HepG2 (cell line): ENCODE results near the gene SGTB. TPM values are rescaled to one million over a fixed set of nuclear protein-coding genes. Genes with fewer than 3 reads are reported as not detected.

ENCODE experiments used
- CBX2 ChIP-seq, 2 experiments: fragments of 200-600 bp in 1 of 2; sonication (generic); formaldehyde crosslinking in 1 of 2; IDR thresholded peaks; 2 replicates each; pipeline versions ENCODE4 v1.7.0 to v1.8.1; 2018 to 2022; ENCODE audit warnings: low read depth in 2 of 2, low read length in 1 of 2, mild to moderate bottlenecking in 1 of 2, missing genetic modification reagents in 1 of 2
- CSRNP1 ChIP-seq: sonication (generic); formaldehyde crosslinking; IDR thresholded peaks from 2 replicates; pipeline ENCODE4 v1.8.1; 2023; ENCODE audit warnings: mild to moderate bottlenecking, missing genetic modification reagents
- DPF2 ChIP-seq: sonication (generic); formaldehyde crosslinking; IDR thresholded peaks from 2 replicates; pipeline ENCODE4 v1.4.0; 2020; ENCODE audit warnings: mild to moderate bottlenecking, low read depth, missing genetic modification reagents, borderline replicate concordance
- E2F2 ChIP-seq: sonication (generic); formaldehyde crosslinking; IDR thresholded peaks from 2 replicates; pipeline ENCODE4 v1.4.0; 2020; ENCODE audit warnings: missing genetic modification reagents, borderline replicate concordance
- ELF1 ChIP-seq: sonication (generic); formaldehyde crosslinking; IDR thresholded peaks from 2 replicates; pipeline ENCODE4 v1.4.0; 2020; ENCODE audit warnings: missing genetic modification reagents
- GATAD1 ChIP-seq: IDR thresholded peaks from 2 replicates; pipeline ENCODE4 v1.6.1; 2016; ENCODE audit warnings: missing genetic modification reagents, missing compliant biosample characterization
- HDAC2 ChIP-seq: sonication (generic); formaldehyde crosslinking; IDR thresholded peaks from 2 replicates; pipeline ENCODE4 v1.4.0; 2020; ENCODE audit warnings: missing genetic modification reagents
- MAFK ChIP-seq, 2 experiments: IDR thresholded peaks in 1 of 2; conservative IDR thresholded peaks in 1 of 2; 2 replicates each; pipeline ENCODE4 v1.6.1; 2011; ENCODE audit warnings: improper control_type of control experiment in 2 of 2, low read length in 2 of 2
- MIER3 ChIP-seq: IDR thresholded peaks from 2 replicates; pipeline ENCODE4 v1.6.1; 2016; ENCODE audit warnings: missing compliant biosample characterization, borderline replicate concordance
- MNT ChIP-seq: fragments of 450-650 bp; IDR thresholded peaks from 2 replicates; pipeline ENCODE4 v1.6.1; 2016
- MXD3 ChIP-seq: IDR thresholded peaks from 2 replicates; pipeline ENCODE4 v1.6.1; 2016; ENCODE audit warnings: mild to moderate bottlenecking, missing biosample characterization, missing genetic modification reagents
- NFATC3 ChIP-seq: sonication (generic); formaldehyde crosslinking; IDR thresholded peaks from 2 replicates; pipeline ENCODE4 v1.5.1; 2020; ENCODE audit warnings: mild to moderate bottlenecking, missing genetic modification reagents
- PTBP1 ChIP-seq: fragments of 200-400 bp; formaldehyde crosslinking; IDR thresholded peaks from 2 replicates; pipeline ENCODE4 v1.6.1; 2018; ENCODE audit warnings: low read length, low read depth; ENCODE audit not compliant: poor library complexity, severe bottlenecking
- SIX1 ChIP-seq: sonication (generic); formaldehyde crosslinking; IDR thresholded peaks from 2 replicates; pipeline ENCODE4 v1.4.0; 2020; ENCODE audit warnings: missing genetic modification reagents, borderline replicate concordance
- SMARCC2 ChIP-seq: fragments of 450-650 bp; IDR thresholded peaks from 2 replicates; pipeline ENCODE4 v1.6.1; 2017; ENCODE audit warnings: antibody characterized with exemption, mild to moderate bottlenecking
- SRSF1 ChIP-seq: fragments of 200-400 bp; formaldehyde crosslinking; optimal IDR thresholded peaks from 2 replicates; pipeline ENCODE3; 2017; ENCODE audit warnings: mild to moderate bottlenecking, low read depth, low read length, moderate library complexity
- SRY ChIP-seq: sonication (generic); formaldehyde crosslinking; IDR thresholded peaks from 2 replicates; pipeline ENCODE4 v1.8.0; 2022; ENCODE audit warnings: mild to moderate bottlenecking, missing genetic modification reagents
- ZNF275 ChIP-seq: sonication (generic); formaldehyde crosslinking; IDR thresholded peaks from 2 replicates; pipeline ENCODE4 v1.8.0; 2022; ENCODE audit warnings: missing genetic modification reagents, mild to moderate bottlenecking, inconsistent platforms, borderline replicate concordance
- ZNF510 ChIP-seq: sonication (generic); formaldehyde crosslinking; IDR thresholded peaks from 2 replicates; pipeline ENCODE4 v1.4.0; 2020; ENCODE audit warnings: low read depth, mild to moderate bottlenecking, missing genetic modification reagents
- ZXDC ChIP-seq: sonication (generic); formaldehyde crosslinking; IDR thresholded peaks from 2 replicates; pipeline ENCODE4 v1.5.0; 2020; ENCODE audit warnings: mild to moderate bottlenecking, missing genetic modification reagents
- polyA plus RNA-seq, 8 experiments: library from polyadenylated mRNA; depleted of rRNA in 3 of 8; stranded (reverse) in 7 of 8; unstranded in 1 of 8; fragments of >200 nt; fragmentation: Illumina TruSeq in 4 of 8; extraction: Trizol in 4 of 8; gene quantifications; 2 replicates each; pipeline versions ENCODE4 v1.2.1 to v1.2.3, GENCODE V29; 2011 to 2016; ENCODE audit warnings: low read depth in 4 of 8, missing spikeins in 1 of 8, mixed read lengths in 1 of 8; ENCODE audit not compliant: insufficient read depth in 1 of 8
- total RNA-seq, 5 experiments: library from RNA; depleted of rRNA; stranded (reverse); fragments of >200 nt; fragmentation: Illumina TruSeq; extraction: Trizol; gene quantifications; 2 replicates each; pipeline ENCODE4 v1.2.3, GENCODE V29; 2016; ENCODE audit warnings: low read depth in 1 of 5

The SGTB gene
- total and polyA plus RNA-seq, 2 of the 13 experiments (the other 11 are each of a cell fraction or from before 2014, with no cell fraction given): 5.2 to 11.2 TPM

GRCh38 chr5:65651144-65651543, 70.8 kb downstream of the SGTB start (continued):
- TF ChIP-seq DPF2 (CRISPR knock-in tag) (peak; percentile 74), SRSF1 (no peak), MNT (no peak), MXD3 (CRISPR knock-in tag) (no peak), MIER3 (CRISPR knock-in tag) (peak; percentile 60; the same call in 1 of the 2 replicates), ZXDC (CRISPR knock-in tag) (no peak), CSRNP1 (CRISPR knock-in tag) (no peak), SRY (CRISPR knock-in tag) (no peak), ZNF510 (CRISPR knock-in tag) (no peak), SIX1 (CRISPR knock-in tag) (peak; percentile 88; the same call in 1 of the 2 replicates), SMARCC2 (no peak), PTBP1 (no peak), NFATC3 (CRISPR knock-in tag) (no peak), HDAC2 (peak; percentile 79), ZNF275 (CRISPR knock-in tag) (no peak), GATAD1 (CRISPR knock-in tag) (peak; percentile 60; the same call in 1 of the 2 replicates), E2F2 (CRISPR knock-in tag) (no peak), ELF1 (CRISPR knock-in tag) (peak; percentile 17; the same call in 1 of the 2 replicates), MAFK (conservative IDR thresholded peaks at IDR 0.05 in 1 of 2, IDR thresholded peaks at IDR 0.05 in 1 of 2; ENCODE audit: low read length in 2 of 2) (no peak), CBX2 (IDR thresholded peaks at IDR 0.05; ENCODE audit: low read depth, low read length) (no peak), CBX2 (CRISPR knock-in tag; IDR thresholded peaks at IDR 0.05; ENCODE audit: low read depth) (no peak)
